Measurements from ENCODE around the gene CHD3. TPM values are rescaled to one million over a fixed set of nuclear protein-coding genes. Genes with fewer than 3 reads are reported as not detected.

CHD3 gene
- total RNA-seq, 1 donor from 2014 or later, result 128 TPM

DNA sequence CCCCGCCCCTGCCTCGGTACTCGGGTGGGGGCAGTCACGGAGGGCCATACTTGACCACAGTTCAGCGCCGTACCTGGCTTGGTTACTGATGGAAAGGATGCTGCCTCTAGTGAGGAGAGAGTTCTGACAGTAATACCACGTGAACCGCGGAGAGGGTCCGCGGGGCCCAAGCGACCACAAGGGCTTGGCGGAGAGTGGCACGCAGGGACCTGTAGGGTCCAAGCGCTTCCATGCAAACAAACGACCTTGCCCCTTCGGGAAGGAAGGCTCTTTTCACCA lies 45.4 kb upstream of the CHD3 start:
- intact Hi-C loops (cut with DNase I), result loop anchor here (1.0 to 5.0 kb wide), 2 partner anchors 34 to 266 kb away; partner anchors contain the start of gene CD68
- H3K9me3 ChIP-seq, result no peaks in the 10 kb centered on the region

DNA sequence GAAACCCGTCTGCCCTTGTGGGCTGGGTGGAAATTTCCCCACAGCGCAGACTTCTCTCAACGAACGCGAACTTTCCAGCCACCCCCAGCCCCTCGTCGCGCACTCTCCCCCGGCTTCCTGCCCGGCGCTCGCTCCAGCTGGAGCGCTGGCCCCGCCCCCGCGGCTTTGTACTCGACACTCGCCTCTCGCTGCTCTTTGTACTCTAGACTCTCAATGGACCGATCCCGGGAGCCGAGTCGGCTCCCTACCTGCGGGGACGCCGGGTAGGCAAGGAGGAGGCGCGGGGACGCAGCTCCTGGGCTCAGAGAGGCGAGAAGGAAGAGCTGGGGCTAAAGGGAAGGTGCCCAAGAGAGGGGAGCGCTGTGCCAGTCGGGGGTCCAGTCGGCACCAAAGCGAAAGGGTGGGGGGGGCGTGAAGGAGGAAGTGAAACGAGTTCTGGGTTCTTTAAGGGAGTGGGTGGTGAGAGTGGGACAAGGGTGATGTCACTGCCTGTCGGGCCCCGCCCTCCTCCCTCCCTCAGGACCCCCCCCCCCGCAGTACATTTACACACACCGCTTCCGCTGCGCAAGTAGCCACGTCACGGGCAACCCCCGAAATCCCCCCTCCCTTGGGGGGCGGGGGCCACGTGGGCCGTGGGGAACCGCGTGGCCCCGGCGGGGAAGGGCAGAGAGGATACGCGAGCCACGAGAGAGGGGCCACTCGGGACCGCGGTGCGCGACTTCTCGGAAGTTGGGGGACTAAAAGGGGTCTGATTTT lies 44.9 kb upstream of the CHD3 start:
- no peaks in the 10 kb centered on the region for H3K27me3 ChIP-seq
- H3K27ac ChIP-seq, result peak overlapping the region; percentile 99
- H3K4me3 ChIP-seq, result peak overlapping the region; percentile 58 to 69
- H3K36me3 ChIP-seq, result peaks cover 0 to 29% of the 10 kb centered on the region in 2 donors
- H3K9me3 ChIP-seq, result no peaks in the 10 kb centered on the region
- peak in 1 of 2 donors; percentile 95 for DNase-seq (ENCODE audit: extremely low spot score in 2 of 2)
- H3K4me1 ChIP-seq, result peaks cover 62% of the 10 kb centered on the region
- TF ChIP-seq POLR2A (IDR thresholded peaks at IDR 0.05) (no peak), POLR2AphosphoS5 (IDR thresholded peaks at IDR 0.05; ENCODE audit: insufficient read depth in 1 of 2, low read depth in 1 of 2) (peak in 1 of 2 donors; percentile 57)
- intact Hi-C loops (cut with DNase I), result loop anchor here (1.0 to 5.0 kb wide), 2 partner anchors 34 to 266 kb away; partner anchors contain the start of gene CD68

More for the DNA sequence above, 45.4 kb upstream of the CHD3 start:
- Histone ChIP-seq H3K27me3 (no peaks in the 10 kb centered on the region), H3K36me3 (peaks cover 0 to 24% of the 10 kb centered on the region in 2 donors), H3K4me3 (peak overlapping the region; percentile 58 to 69), H3K27ac (peak overlapping the region; percentile 99), H3K4me1 (peaks cover 68% of the 10 kb centered on the region)
- TF ChIP-seq POLR2A (IDR thresholded peaks at IDR 0.05) (no peak), POLR2AphosphoS5 (IDR thresholded peaks at IDR 0.05; ENCODE audit: insufficient read depth in 1 of 2, low read depth in 1 of 2) (peak in 1 of 2 donors; percentile 69)
- TF ChIP-seq, protein P1, sequence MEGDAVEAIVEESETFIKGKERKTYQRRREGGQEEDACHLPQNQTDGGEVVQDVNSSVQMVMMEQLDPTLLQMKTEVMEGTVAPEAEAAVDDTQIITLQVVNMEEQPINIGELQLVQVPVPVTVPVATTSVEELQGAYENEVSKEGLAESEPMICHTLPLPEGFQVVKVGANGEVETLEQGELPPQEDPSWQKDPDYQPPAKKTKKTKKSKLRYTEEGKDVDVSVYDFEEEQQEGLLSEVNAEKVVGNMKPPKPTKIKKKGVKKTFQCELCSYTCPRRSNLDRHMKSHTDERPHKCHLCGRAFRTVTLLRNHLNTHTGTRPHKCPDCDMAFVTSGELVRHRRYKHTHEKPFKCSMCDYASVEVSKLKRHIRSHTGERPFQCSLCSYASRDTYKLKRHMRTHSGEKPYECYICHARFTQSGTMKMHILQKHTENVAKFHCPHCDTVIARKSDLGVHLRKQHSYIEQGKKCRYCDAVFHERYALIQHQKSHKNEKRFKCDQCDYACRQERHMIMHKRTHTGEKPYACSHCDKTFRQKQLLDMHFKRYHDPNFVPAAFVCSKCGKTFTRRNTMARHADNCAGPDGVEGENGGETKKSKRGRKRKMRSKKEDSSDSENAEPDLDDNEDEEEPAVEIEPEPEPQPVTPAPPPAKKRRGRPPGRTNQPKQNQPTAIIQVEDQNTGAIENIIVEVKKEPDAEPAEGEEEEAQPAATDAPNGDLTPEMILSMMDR (IDR thresholded peaks at IDR 0.05), result no peak
- peak in 1 of 2 donors; percentile 94 for DNase-seq (ENCODE audit: extremely low spot score in 2 of 2)

DNA sequence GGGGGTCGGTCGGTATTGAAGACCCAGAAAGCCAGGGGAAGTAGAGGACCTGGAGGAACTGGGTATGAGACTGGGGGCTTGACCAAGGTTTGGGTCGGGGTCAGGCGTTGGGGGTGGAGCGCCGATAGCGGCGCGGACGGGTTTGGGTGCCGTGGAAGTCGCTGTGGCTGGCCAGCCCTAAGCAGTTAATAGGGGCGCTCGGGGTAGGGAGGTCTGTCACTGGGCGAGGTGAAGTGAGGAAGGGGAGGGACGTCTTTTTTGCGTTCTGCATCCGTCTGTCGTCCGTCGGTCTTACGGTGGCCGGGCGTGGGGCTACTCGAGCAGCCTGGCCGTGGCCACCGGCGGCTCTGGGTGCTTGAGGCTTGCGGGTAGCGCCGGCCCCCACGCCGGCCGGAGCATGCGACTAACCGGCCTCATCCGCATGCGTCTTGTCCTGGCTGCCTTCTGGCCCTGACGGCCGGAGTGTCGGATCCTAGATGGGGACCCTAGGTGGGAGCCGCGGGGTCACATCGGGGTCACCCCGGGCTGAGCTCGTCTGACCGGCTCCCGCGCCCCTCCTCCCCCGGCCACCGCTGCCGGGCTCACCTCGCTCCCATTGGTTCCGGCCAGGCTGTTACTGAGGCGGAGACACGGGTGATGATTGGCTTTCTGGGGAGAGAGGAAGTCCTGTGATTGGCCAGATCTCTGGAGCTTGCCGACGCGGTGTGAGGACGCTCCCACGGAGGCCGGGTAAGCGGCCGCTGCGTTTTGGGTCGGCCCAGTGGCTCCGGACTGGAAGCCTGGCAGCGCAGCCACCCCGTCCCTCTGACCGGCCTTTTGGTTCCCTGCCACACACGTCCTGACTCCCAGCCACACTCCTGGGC lies 44.1 kb upstream of the CHD3 start:
- Histone ChIP-seq H3K27ac (peak overlapping the region; percentile 99), H3K27me3 (no peaks in the 10 kb centered on the region), H3K4me1 (peaks cover 54% of the 10 kb centered on the region), H3K9me3 (no peaks in the 10 kb centered on the region), H3K4me3 (peak overlapping the region; percentile 58 to 69), H3K36me3 (peaks cover 0 to 37% of the 10 kb centered on the region in 2 donors)
- intact Hi-C loops (cut with DNase I), result loop anchor here (5.0 kb wide), 1 partner anchor 267 kb away; the partner anchor contains the start of gene CD68
- peak in 1 of 2 donors; percentile 98 for DNase-seq (ENCODE audit: extremely low spot score in 2 of 2)
- TF ChIP-seq POLR2AphosphoS5 (IDR thresholded peaks at IDR 0.05; ENCODE audit: insufficient read depth in 1 of 2, low read depth in 1 of 2) (peak; percentile 92 to 95), POLR2A (IDR thresholded peaks at IDR 0.05) (peak in 1 of 2 donors; percentile 65)
- TF ChIP-seq, protein P1 (IDR thresholded peaks at IDR 0.05), result no peak

DNA sequence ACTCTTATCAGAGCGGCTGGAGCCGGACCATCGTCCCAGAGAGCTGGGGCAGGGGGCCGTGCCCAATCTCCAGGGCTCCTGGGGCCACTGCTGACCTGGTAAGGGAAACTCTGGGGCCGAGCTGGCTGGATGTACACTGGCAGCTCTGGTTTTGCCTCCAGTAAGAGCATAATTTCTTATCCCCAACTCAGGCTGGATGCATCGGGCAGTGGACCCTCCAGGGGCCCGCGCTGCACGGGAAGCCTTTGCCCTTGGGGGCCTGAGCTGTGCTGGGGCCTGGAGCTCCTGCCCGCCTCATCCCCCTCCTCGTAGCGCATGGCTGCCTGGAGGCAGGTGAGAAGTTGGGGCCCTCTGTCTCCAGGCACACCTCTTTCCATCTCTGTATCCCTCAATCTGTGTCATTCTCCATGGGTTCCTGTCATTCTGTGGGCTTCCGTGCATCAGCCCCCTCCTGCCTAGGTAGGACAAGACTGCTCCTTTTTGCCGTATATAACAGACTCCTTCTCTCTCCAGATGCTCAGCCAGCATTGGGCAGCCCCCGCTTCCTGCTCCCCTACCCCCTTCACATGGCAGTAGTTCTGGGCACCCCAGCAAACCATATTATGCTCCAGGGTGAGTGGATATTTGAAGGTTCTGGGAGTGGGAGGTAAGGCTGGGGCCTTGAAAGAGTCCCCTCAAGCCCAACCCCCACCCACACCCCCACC lies 43.1 kb upstream of the CHD3 start:
- Histone ChIP-seq H3K27me3 (no peaks in the 10 kb centered on the region), H3K36me3 (peaks cover 0 to 44% of the 10 kb centered on the region in 2 donors), H3K4me1 (peaks cover 44% of the 10 kb centered on the region), H3K9me3 (no peaks in the 10 kb centered on the region), H3K4me3 (peak overlapping the region; percentile 58 to 69), H3K27ac (peak overlapping the region; percentile 99)
- intact Hi-C loops (cut with DNase I), result no loop called here
- TF ChIP-seq POLR2A (IDR thresholded peaks at IDR 0.05) (no peak), POLR2AphosphoS5 (IDR thresholded peaks at IDR 0.05; ENCODE audit: insufficient read depth in 1 of 2, low read depth in 1 of 2) (no peak)
- TF ChIP-seq, protein P1 (IDR thresholded peaks at IDR 0.05), result no peak
- no peak for DNase-seq (ENCODE audit: extremely low spot score in 2 of 2)

All from vagina (tissue), 2 donors.